Right lobe of liver (tissue), 6 donors: ENCODE data around the gene USP5. TPM values are rescaled to one million over a fixed set of nuclear protein-coding genes. Genes with fewer than 3 reads are reported as not detected.

ENCODE experiments used
- ATAC-seq, 4 donors: fragments of 200-7000 bp; cut with Tn5 transposase; one replicate each; pipeline ENCODE4 v1.9.1; 2020; ENCODE audit warnings: mild to moderate bottlenecking in 4 of 4, moderate library complexity in 4 of 4
- DNase-seq, 3 donors: peaks; one replicate each; pipeline ENCODE4 v3.0.0-alpha.2; 2020
- H3K27ac ChIP-seq, 3 donors: fragments of 200-600 bp; one replicate each; pipeline ENCODE4 v1.8.0; 2022
- H3K27me3 ChIP-seq, 2 donors: fragments of 200-600 bp; one replicate each; pipeline ENCODE4 v1.8.0; 2022
- H3K36me3 ChIP-seq, 4 donors: fragments of 200-600 bp; sonication (generic) in 1 of 4; one replicate each; pipeline versions ENCODE4 v1.5.1 to v1.8.0; 2017 to 2022; ENCODE audit warnings: control low read depth in 1 of 4
- H3K4me1 ChIP-seq, 4 donors: fragments of 200-600 bp; sonication (generic) in 1 of 4; one replicate each; pipeline versions ENCODE4 v1.5.1 to v1.8.0; 2017 to 2022; ENCODE audit warnings: control low read depth in 1 of 4
- H3K4me3 ChIP-seq, 3 donors: fragments of 200-600 bp; one replicate each; pipeline ENCODE4 v1.8.0; 2022
- H3K9me3 ChIP-seq, 4 donors: fragments of 200-600 bp; sonication (generic) in 1 of 4; one replicate each; pipeline versions ENCODE4 v1.5.1 to v1.8.0; 2017 to 2022; ENCODE audit warnings: control low read depth in 1 of 4
- POLR2A ChIP-seq: fragments of 450-650 bp; IDR thresholded peaks from one replicate; pipeline ENCODE4 v1.6.1; 2017; ENCODE audit warnings: antibody characterized with exemption, mild to moderate bottlenecking
- WGBS: methylation state at CpG from one replicate; pipeline ENCODE4 v1.1.6; 2018; ENCODE audit warnings: low coverage, low lambda C conversion rate; ENCODE audit not compliant: insufficient coverage; ENCODE audit errors: missing lambda C conversion rate; 5-methylcytosine and 5-hydroxymethylcytosine counted together
- intact Hi-C, 2 donors: fragments of 100-400 bp; cut with DNase I; formaldehyde crosslinking; loops; one replicate each; pipeline versions ENCODE4 v1.11.2 to v1.14.1; 2022
- total RNA-seq, 6 experiments: library from RNA; depleted of rRNA in 2 of 6; stranded (reverse); fragments of >200 nt in 2 of 6; fragmentation: NEBNext Ultra II Directional in 3 of 6; extraction: Animal tissue kit (Norgen Biotek cat#: 25700) in 3 of 6; gene quantifications; one replicate each; pipeline versions ENCODE4 v1.1.0 to v1.2.4, GENCODE V29; 2016 to 2023
- TF ChIP-seq, protein P1 (sequence below), 4 donors: fragments of 200-600 bp in 3 of 4; fragments of 450-650 bp in 1 of 4; IDR thresholded peaks; one replicate each; pipeline versions ENCODE4 v1.5.1 to v1.8.0; 2016 to 2022; ENCODE audit warnings: antibody characterized with exemption in 4 of 4, mild to moderate bottlenecking in 2 of 4
- donor health status: DM: no; HTN: yes; CAD: no.
- donor health status: DM: no; HTN: no; CAD: no.
- donor health status: DM: no; HTN: no; CAD: no.
- donor health status: DM: no; HTN: yes; CAD: no.
- donor health status: DM: no; HTN: yes; CAD: no.

The USP5 gene
- total RNA-seq, 6 experiments from 2014 or later, result 38.2 to 59.5 (median 42.6) TPM

DNA sequence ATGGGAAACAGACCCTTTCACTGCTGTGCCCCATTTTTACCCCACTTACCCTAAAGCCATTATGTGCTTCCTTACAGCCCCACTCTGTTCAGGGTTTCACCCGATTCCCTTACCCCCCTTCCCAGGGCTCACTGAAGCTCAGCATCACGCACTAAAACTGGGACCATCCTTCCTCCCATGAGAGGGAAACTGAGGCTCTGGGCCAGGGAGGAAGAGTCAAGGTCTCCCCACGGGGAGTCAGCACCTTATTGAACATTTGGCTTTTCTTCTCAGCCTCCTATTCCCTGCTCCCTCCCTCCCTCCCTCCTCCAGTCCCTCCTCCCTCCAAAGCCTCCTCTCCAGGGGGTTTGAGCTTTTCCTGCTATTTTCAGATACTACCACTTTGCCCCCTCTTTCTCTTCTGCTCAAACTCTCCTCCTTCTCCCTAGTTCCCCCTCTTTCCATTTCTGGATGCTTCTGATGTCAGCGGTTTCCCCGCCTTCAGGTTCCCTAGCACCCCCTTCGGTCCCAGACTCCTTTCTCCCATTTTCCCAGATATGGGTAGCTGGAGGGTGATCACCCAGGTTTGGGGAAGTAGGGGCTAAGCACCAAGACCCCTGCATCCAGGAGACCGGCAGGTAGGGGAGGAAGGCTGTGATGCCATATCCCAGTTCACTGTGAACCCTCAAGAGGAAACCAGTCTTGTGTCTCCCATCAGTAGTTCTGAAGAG lies 29.4 kb upstream of the USP5 start:
- no peaks in the 10 kb centered on the region for H3K9me3 ChIP-seq
- no peak overlapping the region for H3K4me3 ChIP-seq
- WGBS, result 62% methylated on average over 7 of the region's 7 CpGs
- intact Hi-C loops, result no loop called here
- TF ChIP-seq, protein P1, sequence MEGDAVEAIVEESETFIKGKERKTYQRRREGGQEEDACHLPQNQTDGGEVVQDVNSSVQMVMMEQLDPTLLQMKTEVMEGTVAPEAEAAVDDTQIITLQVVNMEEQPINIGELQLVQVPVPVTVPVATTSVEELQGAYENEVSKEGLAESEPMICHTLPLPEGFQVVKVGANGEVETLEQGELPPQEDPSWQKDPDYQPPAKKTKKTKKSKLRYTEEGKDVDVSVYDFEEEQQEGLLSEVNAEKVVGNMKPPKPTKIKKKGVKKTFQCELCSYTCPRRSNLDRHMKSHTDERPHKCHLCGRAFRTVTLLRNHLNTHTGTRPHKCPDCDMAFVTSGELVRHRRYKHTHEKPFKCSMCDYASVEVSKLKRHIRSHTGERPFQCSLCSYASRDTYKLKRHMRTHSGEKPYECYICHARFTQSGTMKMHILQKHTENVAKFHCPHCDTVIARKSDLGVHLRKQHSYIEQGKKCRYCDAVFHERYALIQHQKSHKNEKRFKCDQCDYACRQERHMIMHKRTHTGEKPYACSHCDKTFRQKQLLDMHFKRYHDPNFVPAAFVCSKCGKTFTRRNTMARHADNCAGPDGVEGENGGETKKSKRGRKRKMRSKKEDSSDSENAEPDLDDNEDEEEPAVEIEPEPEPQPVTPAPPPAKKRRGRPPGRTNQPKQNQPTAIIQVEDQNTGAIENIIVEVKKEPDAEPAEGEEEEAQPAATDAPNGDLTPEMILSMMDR (IDR thresholded peaks at IDR 0.05), result no peak
- no peak for TF ChIP-seq POLR2A
- no peak overlapping the region for H3K27ac ChIP-seq
- H3K27me3 ChIP-seq, result no peaks in the 10 kb centered on the region
- no peaks in the 10 kb centered on the region for H3K36me3 ChIP-seq
- ATAC-seq, result no peak
- H3K4me1 ChIP-seq, result peaks cover 0 to 5% (median 0%) of the 10 kb centered on the region in 4 donors
- DNase-seq, result no peak

DNA sequence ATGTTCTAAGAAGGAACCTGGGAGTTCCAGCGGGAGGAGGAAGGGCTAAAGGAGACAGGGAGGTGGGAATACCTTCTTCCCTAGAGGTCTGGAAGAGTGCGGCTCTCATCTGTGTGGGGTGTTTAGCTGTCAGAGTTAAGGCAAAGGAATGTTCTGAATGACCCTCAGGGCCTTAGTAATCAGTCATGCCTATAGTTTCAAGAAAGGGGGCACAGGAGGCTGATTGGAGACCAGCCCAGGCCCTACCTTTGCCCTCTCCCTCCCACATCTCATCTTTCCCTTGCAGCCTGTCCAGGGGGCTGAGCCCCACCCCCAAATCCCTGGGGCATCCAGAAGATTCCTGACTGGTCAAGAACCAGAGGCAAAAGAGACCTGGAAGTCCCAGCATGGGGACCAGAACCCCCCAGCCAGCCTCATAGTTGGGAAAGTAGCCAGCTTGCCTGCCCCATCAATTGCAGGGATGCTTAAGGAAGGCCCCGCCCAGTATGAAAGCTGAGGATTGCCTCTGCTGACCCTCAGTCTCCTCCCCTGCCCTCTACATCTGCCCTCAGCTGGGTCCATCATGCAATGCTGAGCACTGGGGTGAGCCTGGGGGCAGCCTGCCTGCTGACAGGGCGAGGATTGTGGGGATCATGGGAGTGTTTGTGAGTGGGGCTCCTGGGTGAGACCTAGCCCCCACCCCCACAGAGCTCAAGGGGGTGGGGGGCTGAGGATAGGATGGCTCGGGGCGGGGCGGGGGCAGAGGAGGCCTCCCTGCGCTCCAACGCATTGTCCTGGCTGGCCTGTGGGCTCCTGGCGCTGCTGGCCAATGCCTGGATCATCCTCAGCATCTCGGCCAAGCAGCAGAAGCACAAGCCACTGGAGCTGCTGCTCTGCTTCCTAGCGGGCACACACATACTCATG lies 28.5 kb upstream of the USP5 start:
- ATAC-seq, result no peak
- Histone ChIP-seq H3K4me1 (peaks cover 0 to 5% (median 0%) of the 10 kb centered on the region in 4 donors), H3K4me3 (no peak overlapping the region), H3K9me3 (no peaks in the 10 kb centered on the region), H3K27ac (no peak overlapping the region), H3K27me3 (no peaks in the 10 kb centered on the region), H3K36me3 (no peaks in the 10 kb centered on the region)
- TF ChIP-seq POLR2A, result no peak
- TF ChIP-seq, protein P1 (IDR thresholded peaks at IDR 0.05), result no peak
- WGBS, result 64% methylated on average over 4 of the region's 12 CpGs
- no peak for DNase-seq
- intact Hi-C loops, result no loop called here

DNA sequence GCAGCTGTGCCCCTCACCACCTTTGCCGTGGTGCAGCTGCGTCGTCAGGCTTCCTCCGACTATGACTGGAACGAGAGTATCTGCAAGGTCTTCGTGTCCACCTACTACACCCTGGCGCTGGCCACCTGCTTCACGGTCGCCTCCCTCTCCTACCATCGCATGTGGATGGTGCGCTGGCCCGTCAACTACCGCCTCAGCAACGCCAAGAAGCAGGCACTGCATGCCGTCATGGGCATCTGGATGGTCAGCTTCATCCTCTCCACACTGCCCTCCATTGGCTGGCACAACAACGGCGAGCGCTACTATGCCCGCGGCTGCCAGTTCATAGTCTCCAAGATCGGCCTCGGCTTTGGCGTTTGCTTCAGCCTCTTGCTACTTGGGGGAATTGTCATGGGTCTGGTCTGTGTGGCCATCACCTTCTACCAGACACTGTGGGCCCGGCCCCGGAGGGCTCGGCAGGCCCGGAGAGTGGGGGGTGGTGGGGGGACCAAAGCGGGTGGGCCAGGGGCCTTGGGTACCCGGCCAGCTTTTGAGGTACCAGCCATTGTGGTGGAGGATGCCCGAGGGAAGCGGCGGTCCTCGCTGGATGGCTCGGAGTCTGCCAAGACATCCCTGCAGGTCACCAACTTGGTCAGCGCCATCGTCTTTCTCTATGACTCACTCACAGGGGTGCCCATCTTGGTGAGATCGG lies 27.7 kb upstream of the USP5 start:
- intact Hi-C loops, result no loop called here
- Histone ChIP-seq H3K9me3 (no peaks in the 10 kb centered on the region), H3K36me3 (no peaks in the 10 kb centered on the region), H3K27ac (no peak overlapping the region), H3K4me3 (no peak overlapping the region), H3K27me3 (no peaks in the 10 kb centered on the region), H3K4me1 (peaks cover 0 to 10% (median 0%) of the 10 kb centered on the region in 4 donors)
- no peak for DNase-seq
- no CpG with 5 or more reads among the region's 37 CpGs for WGBS
- TF ChIP-seq, protein P1 (IDR thresholded peaks at IDR 0.05), result no peak
- TF ChIP-seq POLR2A, result no peak
- ATAC-seq, result no peak

DNA sequence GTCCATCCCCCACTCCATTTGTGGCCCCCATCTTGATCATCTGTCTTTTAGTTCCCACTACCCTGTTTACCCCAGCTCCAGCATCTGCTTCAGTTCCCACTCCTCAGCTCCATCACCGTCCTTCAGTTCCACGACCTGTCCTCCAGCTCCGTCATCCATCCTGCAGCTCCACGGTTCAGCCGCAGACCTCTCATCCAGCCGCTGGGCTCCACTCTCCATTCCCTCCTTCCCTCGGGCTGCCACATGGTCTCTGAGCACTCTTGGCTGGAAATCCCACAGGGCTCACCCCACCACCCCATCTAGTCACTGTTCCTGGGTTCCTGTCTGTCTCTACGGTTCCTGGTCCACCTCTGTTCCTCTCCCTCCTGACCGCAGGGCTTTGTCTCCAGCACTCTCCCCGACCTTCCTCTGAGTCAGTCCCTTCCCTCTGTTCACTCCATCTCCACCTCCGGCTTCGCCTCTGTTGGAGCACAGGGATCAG lies 27.0 kb upstream of the USP5 start:
- Histone ChIP-seq H3K4me1 (peaks cover 0 to 10% (median 0%) of the 10 kb centered on the region in 4 donors), H3K36me3 (no peaks in the 10 kb centered on the region), H3K27ac (no peak overlapping the region), H3K4me3 (no peak overlapping the region), H3K9me3 (no peaks in the 10 kb centered on the region), H3K27me3 (no peaks in the 10 kb centered on the region)
- ATAC-seq (no peak), DNase-seq (no peak)
- intact Hi-C loops, result loop anchor here in 1 of 2 donors (5.0 kb wide), 1 partner anchor 93 kb away; no protein-coding TSS in a partner anchor
- 51% methylated on average over 12 of the region's 12 CpGs for WGBS
- TF ChIP-seq, protein P1 (IDR thresholded peaks at IDR 0.05), result no peak
- TF ChIP-seq POLR2A, result no peak
